Neural progenitor cell (in vitro differentiated cells): ENCODE results near the gene KCTD4.

Source experiments
- CTCF ChIP-seq: fragments of 200-600 bp; sonication (generic); IDR thresholded peaks from 2 replicates; pipeline ENCODE4 v1.5.1; 2017; ENCODE audit warnings: antibody characterized with exemption, mild to moderate bottlenecking
- EZH2 ChIP-seq: fragments of 200-600 bp; sonication (generic); IDR thresholded peaks from 2 replicates; pipeline ENCODE4 v1.6.1; 2017; ENCODE audit warnings: antibody characterized with exemption, mild to moderate bottlenecking, moderate library complexity

- TF ChIP-seq CTCF (no peak), EZH2 (no peak)
These were observed 48.8 kb upstream of the KCTD4 start for GRCh38 chr13:45249662-45250061.
